Measurements from ENCODE around the gene MAP3K7CL.
A peak's percentile ranks its signal among the peaks of the same experiment; 100 is the strongest.

Gene MAP3K7CL

DNA sequence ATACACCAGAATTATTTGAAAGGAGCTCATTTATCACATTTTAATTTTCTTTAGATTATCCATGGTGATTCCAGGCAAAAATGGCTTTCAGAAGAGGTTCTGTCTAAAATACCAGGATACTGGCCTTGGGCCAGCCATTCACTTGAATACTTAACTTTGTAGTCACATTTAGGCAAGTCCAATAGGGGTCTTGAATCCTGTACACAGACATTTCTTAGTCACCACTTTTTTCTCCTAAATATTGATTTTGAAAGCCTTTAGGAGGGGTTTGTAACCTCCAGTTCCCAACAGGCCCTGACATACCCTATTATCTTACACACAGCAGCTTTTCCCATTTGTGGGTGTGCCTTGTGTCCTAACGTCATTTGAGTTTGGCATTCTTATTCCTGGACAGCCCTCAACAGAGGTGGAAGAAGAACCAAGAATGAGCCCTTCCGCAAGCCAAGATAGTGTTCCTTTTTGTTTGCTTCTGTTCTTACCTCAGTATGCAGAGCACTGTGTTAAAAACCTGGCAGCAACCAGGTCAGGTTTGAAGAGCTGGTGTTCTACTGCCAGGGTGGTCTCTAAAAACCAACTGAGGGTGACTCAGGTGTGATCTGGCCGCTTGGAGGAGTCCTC is 19.5 kb downstream of the MAP3K7CL start:
- TF ChIP-seq HDGF (IDR thresholded peaks at IDR 0.05; ENCODE audit: borderline replicate concordance) (no peak), SUZ12 (IDR thresholded peaks at IDR 0.05) (no peak), SP1 (IDR thresholded peaks at IDR 0.05) (no peak), FOXK2 (IDR thresholded peaks at IDR 0.05) (no peak), ZNF384 (IDR thresholded peaks at IDR 0.05) (no peak), ARNT (IDR thresholded peaks at IDR 0.05) (no peak), NFRKB (IDR thresholded peaks at IDR 0.05) (no peak), ELF4 (IDR thresholded peaks at IDR 0.05) (no peak), TARDBP (IDR thresholded peaks at IDR 0.05) (no peak)
- TF ChIP-seq, protein P1, sequence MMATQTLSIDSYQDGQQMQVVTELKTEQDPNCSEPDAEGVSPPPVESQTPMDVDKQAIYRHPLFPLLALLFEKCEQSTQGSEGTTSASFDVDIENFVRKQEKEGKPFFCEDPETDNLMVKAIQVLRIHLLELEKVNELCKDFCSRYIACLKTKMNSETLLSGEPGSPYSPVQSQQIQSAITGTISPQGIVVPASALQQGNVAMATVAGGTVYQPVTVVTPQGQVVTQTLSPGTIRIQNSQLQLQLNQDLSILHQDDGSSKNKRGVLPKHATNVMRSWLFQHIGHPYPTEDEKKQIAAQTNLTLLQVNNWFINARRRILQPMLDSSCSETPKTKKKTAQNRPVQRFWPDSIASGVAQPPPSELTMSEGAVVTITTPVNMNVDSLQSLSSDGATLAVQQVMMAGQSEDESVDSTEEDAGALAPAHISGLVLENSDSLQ (IDR thresholded peaks at IDR 0.05), result no peak
- POLR2A ChIA-PET, result no interaction called here
- no peak for DNase-seq (ENCODE audit: extremely low spot score)
- CTCF ChIA-PET, result no interaction called here

DNA sequence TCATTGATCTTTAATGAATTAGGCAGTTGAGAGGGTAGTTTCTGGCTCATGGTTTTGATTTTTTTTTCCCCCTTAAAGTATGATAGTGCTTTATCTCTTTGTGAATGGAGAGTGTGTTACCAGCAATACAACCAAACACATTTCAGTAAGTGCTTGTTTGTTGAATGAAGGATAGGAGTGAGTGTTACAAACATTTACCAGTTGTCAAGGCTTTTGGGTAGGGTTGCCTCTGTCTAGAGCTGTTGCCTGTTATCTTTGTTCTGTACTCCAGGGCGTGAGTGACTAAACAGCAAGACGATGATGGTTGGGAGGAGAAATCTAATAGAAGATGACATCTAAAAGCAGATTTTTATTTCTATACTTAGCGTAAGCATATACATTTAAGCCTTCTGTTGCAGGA is 21.5 kb downstream of the MAP3K7CL start:
- CTCF ChIA-PET, result no interaction called here
- POLR2A ChIA-PET, result no interaction called here

DNA sequence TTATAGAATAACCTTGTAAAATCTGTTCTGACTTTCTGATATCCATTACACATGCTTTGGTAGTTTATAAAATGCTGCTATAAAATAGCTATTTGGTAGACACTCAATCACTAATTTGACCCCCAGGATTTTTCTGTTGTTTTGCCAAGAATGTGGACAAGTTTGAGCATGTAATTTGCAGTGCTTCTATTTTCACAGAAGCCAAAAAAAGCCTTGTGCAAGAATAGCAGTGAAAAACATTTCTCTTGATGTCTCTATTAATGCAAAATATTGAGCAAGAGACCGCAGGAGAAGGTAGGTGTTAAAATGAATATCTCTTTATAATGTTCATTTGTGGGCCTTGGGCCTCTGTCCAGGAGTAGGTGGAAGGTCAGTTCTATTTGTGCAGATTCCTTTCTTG is 22.5 kb downstream of the MAP3K7CL start:
- CTCF ChIA-PET, result no interaction called here
- DNase-seq (ENCODE audit: extremely low spot score), result no peak
- no peak for TF ChIP-seq TARDBP (IDR thresholded peaks at IDR 0.05)
- TF ChIP-seq, protein P1 (IDR thresholded peaks at IDR 0.05), result no peak
- TF ChIP-seq L3MBTL2 (conservative IDR thresholded peaks at IDR 0.05), result no peak
- TF ChIP-seq FOXK2 (IDR thresholded peaks at IDR 0.05), result no peak
- TF ChIP-seq ZNF384 (IDR thresholded peaks at IDR 0.05), result no peak
- no peak for TF ChIP-seq SUZ12 (IDR thresholded peaks at IDR 0.05)
- no peak for TF ChIP-seq SP1 (IDR thresholded peaks at IDR 0.05)
- no peak for TF ChIP-seq HDGF (IDR thresholded peaks at IDR 0.05; ENCODE audit: borderline replicate concordance)
- no peak for TF ChIP-seq FOXM1 (IDR thresholded peaks at IDR 0.05; ENCODE audit: borderline replicate concordance)
- TF ChIP-seq ARNT (IDR thresholded peaks at IDR 0.05), result no peak
- no peak for TF ChIP-seq BHLHE40 (IDR thresholded peaks at IDR 0.05; ENCODE audit: borderline replicate concordance)
- no peak for TF ChIP-seq ELF4 (IDR thresholded peaks at IDR 0.05)
- no peak for TF ChIP-seq LEF1 (IDR thresholded peaks at IDR 0.05; ENCODE audit: borderline replicate concordance)
- TF ChIP-seq NFRKB (IDR thresholded peaks at IDR 0.05), result no peak
- TF ChIP-seq CTBP1 (IDR thresholded peaks at IDR 0.05; ENCODE audit: borderline replicate concordance), result no peak
- TF ChIP-seq FOXA1 (IDR thresholded peaks at IDR 0.05), result no peak
- POLR2A ChIA-PET, result no interaction called here

More for the DNA sequence above, 21.5 kb downstream of the MAP3K7CL start:
- TF ChIP-seq ZNF384 (IDR thresholded peaks at IDR 0.05) (no peak), CTBP1 (IDR thresholded peaks at IDR 0.05; ENCODE audit: borderline replicate concordance) (no peak), L3MBTL2 (conservative IDR thresholded peaks at IDR 0.05) (no peak)
- DNase-seq (ENCODE audit: extremely low spot score), result no peak

DNA sequence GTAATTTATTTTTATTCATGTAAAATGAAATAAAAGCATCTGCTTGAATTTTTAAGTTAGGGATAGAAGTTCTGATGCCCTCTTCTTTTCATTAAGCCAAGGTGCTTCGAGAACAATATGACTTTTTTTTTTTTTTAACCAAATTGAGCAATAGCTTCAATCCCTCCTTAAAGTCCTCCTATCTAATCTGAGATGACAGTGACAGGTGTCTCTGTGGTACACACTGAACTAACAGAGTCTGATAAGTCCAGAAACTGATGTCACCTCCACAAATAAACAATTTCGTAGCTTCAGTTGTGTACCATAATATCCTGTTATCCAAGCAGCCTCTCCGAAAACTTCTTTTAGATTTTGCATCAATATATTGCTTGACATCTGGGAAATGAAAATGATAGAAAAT is 23.8 kb downstream of the MAP3K7CL start:
- ChIA-PET POLR2A (no interaction called here), CTCF (interaction anchor here (0.9 to 1.3 kb wide), 3 partner anchors 34 to 223 kb away, joined by 3 to 5 read pairs (median 3); no protein-coding TSS in a partner anchor)
- TF ChIP-seq LEF1 (IDR thresholded peaks at IDR 0.05; ENCODE audit: borderline replicate concordance), result no peak
- no peak for TF ChIP-seq ZNF384 (IDR thresholded peaks at IDR 0.05)
- TF ChIP-seq NFRKB (IDR thresholded peaks at IDR 0.05), result no peak
- TF ChIP-seq HDGF (IDR thresholded peaks at IDR 0.05; ENCODE audit: borderline replicate concordance), result no peak
- no peak for TF ChIP-seq ARNT (IDR thresholded peaks at IDR 0.05)
- TF ChIP-seq ELF4 (IDR thresholded peaks at IDR 0.05), result no peak
- no peak for TF ChIP-seq L3MBTL2 (conservative IDR thresholded peaks at IDR 0.05)
- no peak for TF ChIP-seq TARDBP (IDR thresholded peaks at IDR 0.05)
- TF ChIP-seq SP1 (IDR thresholded peaks at IDR 0.05), result no peak
- TF ChIP-seq FOXA1 (IDR thresholded peaks at IDR 0.05), result no peak
- TF ChIP-seq BHLHE40 (IDR thresholded peaks at IDR 0.05; ENCODE audit: borderline replicate concordance), result no peak
- no peak for TF ChIP-seq FOXM1 (IDR thresholded peaks at IDR 0.05; ENCODE audit: borderline replicate concordance)
- no peak for TF ChIP-seq CTBP1 (IDR thresholded peaks at IDR 0.05; ENCODE audit: borderline replicate concordance)
- TF ChIP-seq FOXK2 (IDR thresholded peaks at IDR 0.05), result no peak
- no peak for TF ChIP-seq SUZ12 (IDR thresholded peaks at IDR 0.05)
- TF ChIP-seq, protein P1 (IDR thresholded peaks at IDR 0.05), result no peak
- DNase-seq (ENCODE audit: extremely low spot score), result no peak

DNA sequence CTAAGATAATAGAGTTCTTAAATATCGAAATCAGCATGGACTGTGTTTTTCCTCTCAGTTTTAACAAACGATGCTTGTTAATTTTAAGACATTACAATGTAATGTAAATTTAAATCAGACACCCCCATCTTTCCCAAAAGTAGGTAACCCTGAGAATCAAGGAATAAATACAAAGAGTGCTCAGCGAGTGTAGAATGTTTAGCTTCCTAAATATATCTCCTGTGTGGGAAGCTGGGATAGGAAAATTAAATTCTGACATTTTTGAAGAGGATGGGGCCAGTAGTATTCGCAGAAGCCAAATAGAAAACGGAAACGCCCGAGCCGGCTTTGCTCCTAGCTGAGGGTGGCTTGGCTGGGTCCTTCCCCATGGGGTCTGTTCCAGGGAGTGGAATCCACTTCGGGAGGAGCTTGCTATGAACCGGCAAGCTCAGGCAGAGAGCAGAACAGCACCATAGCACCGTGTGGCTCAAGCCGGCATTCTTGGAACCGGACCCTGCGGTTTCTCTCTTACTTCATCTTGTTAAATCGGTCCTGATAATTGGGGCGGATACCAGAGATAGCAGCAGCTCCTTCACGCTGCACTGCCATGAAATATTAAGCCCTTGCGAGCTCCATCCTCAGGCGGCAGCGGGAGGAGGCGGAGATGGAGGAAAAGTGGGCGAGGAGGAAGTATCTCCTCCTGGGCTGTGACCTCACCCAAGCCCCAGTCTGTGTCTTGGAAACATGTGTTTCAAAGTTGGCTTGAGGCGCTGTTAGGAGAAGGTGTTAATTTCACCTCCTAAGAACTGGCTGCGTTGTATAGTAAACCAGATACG is 24.9 kb downstream of the MAP3K7CL start:
- ChIA-PET CTCF (interaction anchor here (0.6 to 1.3 kb wide), 6 partner anchors 9 to 222 kb away, joined by 3 to 5 read pairs (median 4); no protein-coding TSS in a partner anchor), POLR2A (interaction anchor here (0.8 to 1.2 kb wide), 4 partner anchors 8 to 143 kb away, joined by 3 to 4 read pairs (median 4); partner anchors contain the start of genes BACH1 and USP16)
- DNase-seq (ENCODE audit: extremely low spot score), result peak; percentile 57
- TF ChIP-seq L3MBTL2 (conservative IDR thresholded peaks at IDR 0.05), result peak; percentile 92
- no peak for TF ChIP-seq SUZ12 (IDR thresholded peaks at IDR 0.05)
- TF ChIP-seq, protein P1 (IDR thresholded peaks at IDR 0.05), result no peak
- no peak for TF ChIP-seq BHLHE40 (IDR thresholded peaks at IDR 0.05; ENCODE audit: borderline replicate concordance)

All from HEK293T (cell line).